ENCODE data around the gene WDR43. TPM values are rescaled to one million over a fixed set of nuclear protein-coding genes. Genes with fewer than 3 reads are reported as not detected.

The WDR43 gene
- polyA plus RNA-seq, 1 donor from 2014 or later: 24.4 TPM

- Histone ChIP-seq H4K20me1 (ENCODE audit: insufficient read depth) (no peaks in the 10 kb centered on the region), H2AFZ (ENCODE audit: low read depth, low read length) (no peak overlapping the region), H3K27me3 (ENCODE audit: insufficient read depth, low read depth, low read length) (no peaks in the 10 kb centered on the region), H3K9ac (ENCODE audit: low read length) (no peak overlapping the region), H3K27ac (ENCODE audit: low read length) (no peak overlapping the region), H3K4me3 (ENCODE audit: low read length) (no peak overlapping the region), H3K9me2 (ENCODE audit: insufficient read depth, low read length) (no peaks in the 10 kb centered on the region), H3K4me2 (ENCODE audit: low read length) (no peak overlapping the region), H3K9me3 (ENCODE audit: low read length) (no peaks in the 10 kb centered on the region), H3F3A (ENCODE audit: insufficient read depth, low read length, poor library complexity, severe bottlenecking) (no peaks in the 10 kb centered on the region), H3K79me2 (replicated peaks; ENCODE audit: insufficient read depth, low read length) (no peaks in the 10 kb centered on the region), H3K36me3 (ENCODE audit: insufficient read depth, low read length) (no peaks in the 10 kb centered on the region)
- TF ChIP-seq TAF1 (IDR thresholded peaks at IDR 0.05; ENCODE audit: low read depth) (no peak), MXI1 (conservative IDR thresholded peaks at IDR 0.05; ENCODE audit: poor library complexity, severe bottlenecking) (no peak), RAD21 (conservative IDR thresholded peaks at IDR 0.05) (no peak), REST (IDR thresholded peaks at IDR 0.05; ENCODE audit: borderline replicate concordance) (no peak), EZH2 (IDR thresholded peaks at IDR 0.05; ENCODE audit: borderline replicate concordance, insufficient read depth, low read length, poor library complexity, severe bottlenecking) (no peak), POLR2AphosphoS5 (IDR thresholded peaks at IDR 0.05) (no peak), SMC3 (conservative IDR thresholded peaks at IDR 0.05; ENCODE audit: poor library complexity) (no peak), EP300 (conservative IDR thresholded peaks at IDR 0.05; ENCODE audit: poor library complexity, severe bottlenecking) (no peak)
- TF ChIP-seq, protein P1, sequence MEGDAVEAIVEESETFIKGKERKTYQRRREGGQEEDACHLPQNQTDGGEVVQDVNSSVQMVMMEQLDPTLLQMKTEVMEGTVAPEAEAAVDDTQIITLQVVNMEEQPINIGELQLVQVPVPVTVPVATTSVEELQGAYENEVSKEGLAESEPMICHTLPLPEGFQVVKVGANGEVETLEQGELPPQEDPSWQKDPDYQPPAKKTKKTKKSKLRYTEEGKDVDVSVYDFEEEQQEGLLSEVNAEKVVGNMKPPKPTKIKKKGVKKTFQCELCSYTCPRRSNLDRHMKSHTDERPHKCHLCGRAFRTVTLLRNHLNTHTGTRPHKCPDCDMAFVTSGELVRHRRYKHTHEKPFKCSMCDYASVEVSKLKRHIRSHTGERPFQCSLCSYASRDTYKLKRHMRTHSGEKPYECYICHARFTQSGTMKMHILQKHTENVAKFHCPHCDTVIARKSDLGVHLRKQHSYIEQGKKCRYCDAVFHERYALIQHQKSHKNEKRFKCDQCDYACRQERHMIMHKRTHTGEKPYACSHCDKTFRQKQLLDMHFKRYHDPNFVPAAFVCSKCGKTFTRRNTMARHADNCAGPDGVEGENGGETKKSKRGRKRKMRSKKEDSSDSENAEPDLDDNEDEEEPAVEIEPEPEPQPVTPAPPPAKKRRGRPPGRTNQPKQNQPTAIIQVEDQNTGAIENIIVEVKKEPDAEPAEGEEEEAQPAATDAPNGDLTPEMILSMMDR (IDR thresholded peaks at IDR 0.05; ENCODE audit: poor library complexity, severe bottlenecking): no peak
Observed at GRCh38 chr2:28993206-28993960, 98.9 kb downstream of the WDR43 start.

GRCh38 chr2:28994074-28994473 is 99.6 kb downstream of the WDR43 start:
- no peak overlapping the region for H2AFZ ChIP-seq (ENCODE audit: low read depth, low read length)
- no peaks in the 10 kb centered on the region for H3K36me3 ChIP-seq (ENCODE audit: insufficient read depth, low read length)
- H3K4me3 ChIP-seq (ENCODE audit: low read length): no peak overlapping the region
- no peaks in the 10 kb centered on the region for H3F3A ChIP-seq (ENCODE audit: insufficient read depth, low read length, poor library complexity, severe bottlenecking)
- no peaks in the 10 kb centered on the region for H4K20me1 ChIP-seq (ENCODE audit: insufficient read depth)
- no peaks in the 10 kb centered on the region for H3K9me3 ChIP-seq (ENCODE audit: low read length)
- H3K27ac ChIP-seq (ENCODE audit: low read length): no peak overlapping the region
- H3K27me3 ChIP-seq (ENCODE audit: insufficient read depth, low read depth, low read length): no peaks in the 10 kb centered on the region
- H3K4me2 ChIP-seq (ENCODE audit: low read length): no peak overlapping the region
- H3K9me2 ChIP-seq (ENCODE audit: insufficient read depth, low read length): no peaks in the 10 kb centered on the region
- TF ChIP-seq, protein P1 (IDR thresholded peaks at IDR 0.05; ENCODE audit: poor library complexity, severe bottlenecking): no peak
- TF ChIP-seq MXI1 (conservative IDR thresholded peaks at IDR 0.05; ENCODE audit: poor library complexity, severe bottlenecking): no peak
- H3K79me2 ChIP-seq (replicated peaks; ENCODE audit: insufficient read depth, low read length): no peaks in the 10 kb centered on the region
- H3K9ac ChIP-seq (ENCODE audit: low read length): no peak overlapping the region
